ENCODE results near the gene CWC27.

The CWC27 gene
- 30.9 to 39.7 reads per million in 2 donors for total RNA-seq

- peak; percentile 46 to 94 (median 70) for DNase-seq
Measured at GRCh38 chr5:64768358-64769312, at the start of gene CWC27, which contains the start of gene SREK1IP1. TSS of gene CWC27 (plus strand) at chr5:64768930. CDS start at chr5:64769147, 217 bp downstream. TSS of gene SREK1IP1 (minus strand) at chr5:64768691. CDS start at chr5:64768517, 174 bp downstream.

- no peak for DNase-seq
Measured at GRCh38 chr5:64722588-64722987, 46.1 kb upstream of the CWC27 start.

GRCh38 chr5:64727150-64727549 is 41.6 kb upstream of the CWC27 start:
- no peak for DNase-seq

GRCh38 chr5:64742411-64742810 is 26.3 kb upstream of the CWC27 start:
- DNase-seq: no peak

GRCh38 chr5:64742821-64743220 is 25.9 kb upstream of the CWC27 start:
- DNase-seq: no peak

- no peak for DNase-seq
Measured at GRCh38 chr5:64744914-64745313, 23.8 kb upstream of the CWC27 start.

GRCh38 chr5:64746446-64746845 is 22.3 kb upstream of the CWC27 start:
- no peak for DNase-seq

GRCh38 chr5:64749385-64749784 is 19.3 kb upstream of the CWC27 start:
- DNase-seq: no peak

- no peak for DNase-seq
Measured at GRCh38 chr5:64754066-64754465, 14.7 kb upstream of the CWC27 start.

GRCh38 chr5:64758901-64759300 is 9.8 kb upstream of the CWC27 start:
- no peak for DNase-seq

- DNase-seq: no peak
Measured at GRCh38 chr5:64759960-64760660, 8.6 kb upstream of the CWC27 start.

- DNase-seq: no peak
Measured at GRCh38 chr5:64763948-64764503, 4.7 kb upstream of the CWC27 start.

GRCh38 chr5:64765804-64766504 is 2.8 kb upstream of the CWC27 start:
- peak in 1 of 5 experiments; percentile 41 for DNase-seq

- DNase-seq: no peak
Measured at GRCh38 chr5:64766941-64767340, 1.8 kb upstream of the CWC27 start.

- DNase-seq: peak in 1 of 5 experiments; percentile 48
Measured at GRCh38 chr5:64767959-64768357, 772 bp upstream of the CWC27 start.

GRCh38 chr5:64769855-64770254 is 1.1 kb downstream of the CWC27 start:
- DNase-seq: no peak

GRCh38 chr5:64771736-64772135 is 3.0 kb downstream of the CWC27 start:
- no peak for DNase-seq

GRCh38 chr5:64773533-64773932 is 4.8 kb downstream of the CWC27 start:
- DNase-seq: no peak

GRCh38 chr5:64775291-64775690 is 6.6 kb downstream of the CWC27 start:
- DNase-seq: no peak

GRCh38 chr5:64784451-64785025 is 15.8 kb downstream of the CWC27 start:
- peak; percentile 14 to 78 (median 51) for DNase-seq

- DNase-seq: no peak
Measured at GRCh38 chr5:64786372-64786771, 17.6 kb downstream of the CWC27 start.

GRCh38 chr5:64788156-64788555 is 19.4 kb downstream of the CWC27 start:
- DNase-seq: no peak
